Raji (cell line): ENCODE data around the gene CTIF.

Experiments
- POLR2A ChIP-seq: IDR thresholded peaks from 2 replicates; pipeline ENCODE4 v1.6.1; 2011; ENCODE audit warnings: low read depth, low read length, control low read depth; ENCODE audit not compliant: insufficient read depth

Gene CTIF

DNA sequence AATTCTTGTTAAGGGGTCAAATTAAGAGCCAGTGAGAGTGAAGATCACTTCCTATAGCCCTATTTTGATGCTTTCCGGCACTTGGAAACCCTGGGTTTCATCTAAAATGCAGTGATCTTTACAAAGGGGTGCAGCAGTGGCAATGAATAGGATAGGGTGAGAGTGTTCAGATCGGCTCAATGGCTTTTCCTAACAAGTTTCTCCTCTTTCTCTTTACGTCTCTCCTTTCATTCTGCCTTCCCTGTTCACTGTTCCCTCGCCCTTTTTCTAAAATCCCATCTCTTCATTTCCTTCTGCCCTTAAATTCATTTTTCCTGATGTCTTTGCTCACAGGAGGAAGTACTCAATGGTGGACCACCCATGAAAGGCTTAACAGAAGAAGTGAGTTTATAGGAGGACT, 86.0 kb downstream of the CTIF start:
- TF ChIP-seq POLR2A: no peak

DNA sequence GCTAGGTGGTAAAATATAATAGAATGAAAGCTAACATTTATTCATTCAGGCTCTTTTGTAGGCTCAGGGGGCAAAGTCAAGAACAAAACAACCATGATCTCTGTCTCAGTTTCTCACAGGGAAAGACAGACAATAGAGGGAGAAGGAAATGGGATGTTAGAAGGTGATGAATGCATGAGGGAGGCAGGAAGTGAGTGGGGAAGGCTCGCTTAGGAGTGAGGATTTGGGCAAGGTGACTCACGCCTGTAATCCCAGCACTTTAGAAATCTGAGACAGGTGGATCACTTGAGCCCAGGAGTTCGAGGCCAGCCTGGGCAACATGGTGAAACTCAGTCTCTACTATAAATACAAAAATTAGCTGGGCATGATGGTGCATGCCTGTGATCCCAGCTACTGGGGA, 88.4 kb downstream of the CTIF start:
- no peak for TF ChIP-seq POLR2A

DNA sequence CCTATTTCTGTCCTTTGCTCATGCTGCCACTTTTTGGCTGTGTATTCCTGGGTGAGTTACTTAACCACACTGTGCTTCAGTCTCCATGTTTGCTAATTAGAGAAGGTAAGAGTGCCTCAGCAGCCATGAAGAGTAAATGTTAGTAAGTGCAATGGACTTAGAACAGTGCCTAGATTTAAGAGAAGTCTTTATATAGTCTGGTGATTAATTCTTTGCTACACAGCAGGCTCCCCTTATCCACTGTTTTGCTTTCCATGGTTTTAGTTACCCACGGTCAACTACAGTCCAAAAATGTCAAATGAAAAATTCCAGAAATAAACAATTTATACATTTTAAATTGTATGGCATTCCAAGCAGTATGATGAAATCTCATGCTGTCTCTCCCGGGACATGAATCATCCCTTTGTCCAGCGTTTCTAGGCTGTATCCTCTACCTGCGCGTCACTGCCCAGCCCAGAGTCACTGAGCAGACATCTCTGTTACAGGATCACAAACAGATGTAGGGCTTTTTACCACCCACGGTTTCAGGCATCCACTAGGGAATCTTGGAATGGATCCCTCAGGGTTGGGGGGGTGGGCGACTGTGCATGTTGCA, 91.0 kb downstream of the CTIF start:
- TF ChIP-seq POLR2A: no peak

DNA sequence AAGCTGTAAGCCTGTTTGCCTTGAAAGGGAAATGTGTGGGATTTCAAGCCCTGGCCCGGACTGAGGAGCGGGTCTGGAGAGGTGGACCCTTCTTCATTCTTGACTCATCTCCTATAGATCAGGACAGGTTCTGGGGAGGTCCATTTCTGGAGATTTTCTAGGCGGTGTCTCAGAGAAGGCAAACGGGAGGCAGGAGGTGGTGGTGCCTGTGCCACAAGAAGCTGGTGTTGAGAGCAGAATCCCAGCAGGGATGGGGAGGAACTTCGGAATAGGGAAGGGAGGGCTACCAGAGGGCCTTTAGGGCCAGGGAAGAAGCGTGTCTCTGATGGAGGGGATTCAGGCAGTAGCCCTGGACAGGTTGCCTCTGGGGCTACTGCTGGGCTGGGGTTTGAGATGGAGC, 93.0 kb downstream of the CTIF start:
- no peak for TF ChIP-seq POLR2A

DNA sequence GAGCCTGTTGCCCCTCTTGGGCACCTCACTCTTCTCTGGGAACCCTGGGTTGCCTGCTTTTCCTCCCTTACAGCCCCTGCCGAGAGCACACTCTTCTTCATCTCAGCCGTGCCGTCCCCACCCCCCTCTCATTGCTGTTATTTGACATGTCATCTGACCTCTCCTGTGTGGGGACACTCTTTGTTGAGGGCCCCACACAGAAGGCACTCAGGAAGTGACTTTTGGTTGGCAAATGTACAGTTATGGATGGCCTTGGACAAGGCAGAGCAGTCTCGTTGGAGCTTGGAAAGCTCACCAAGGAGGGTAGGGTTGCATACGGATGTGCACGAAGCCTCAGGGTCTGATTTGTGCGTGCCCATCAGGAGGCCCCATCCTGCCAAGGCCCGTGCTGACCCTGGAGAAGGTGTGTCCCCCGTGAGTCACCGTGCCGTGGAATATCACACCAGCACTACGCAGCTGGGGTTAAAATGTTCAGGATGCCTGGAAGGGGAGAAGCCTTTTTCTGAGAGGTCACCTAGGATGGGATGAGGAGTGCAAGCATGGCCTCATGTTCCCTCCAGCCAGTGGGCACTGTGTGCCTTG, 93.9 kb downstream of the CTIF start:
- no peak for TF ChIP-seq POLR2A

DNA sequence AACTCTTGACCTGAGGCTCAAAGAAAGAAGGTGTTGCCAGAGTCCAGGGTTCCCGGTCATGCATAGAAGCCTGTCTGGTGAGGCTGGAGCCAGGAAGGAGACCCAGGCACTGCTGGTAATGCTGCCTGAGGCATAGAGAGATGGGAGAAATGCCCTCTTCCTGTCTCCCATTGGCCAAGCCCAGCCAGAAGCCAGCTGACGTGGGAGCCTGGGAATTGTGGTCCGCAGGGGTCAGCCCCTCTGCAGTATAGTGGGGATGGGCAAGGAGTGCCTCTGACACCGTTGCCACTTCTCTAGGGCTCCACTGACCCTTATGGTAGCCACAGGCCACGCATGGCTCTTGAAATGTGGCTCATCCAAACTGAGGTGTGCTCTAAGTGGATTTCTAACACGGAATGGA, 95.7 kb downstream of the CTIF start:
- TF ChIP-seq POLR2A: no peak

DNA sequence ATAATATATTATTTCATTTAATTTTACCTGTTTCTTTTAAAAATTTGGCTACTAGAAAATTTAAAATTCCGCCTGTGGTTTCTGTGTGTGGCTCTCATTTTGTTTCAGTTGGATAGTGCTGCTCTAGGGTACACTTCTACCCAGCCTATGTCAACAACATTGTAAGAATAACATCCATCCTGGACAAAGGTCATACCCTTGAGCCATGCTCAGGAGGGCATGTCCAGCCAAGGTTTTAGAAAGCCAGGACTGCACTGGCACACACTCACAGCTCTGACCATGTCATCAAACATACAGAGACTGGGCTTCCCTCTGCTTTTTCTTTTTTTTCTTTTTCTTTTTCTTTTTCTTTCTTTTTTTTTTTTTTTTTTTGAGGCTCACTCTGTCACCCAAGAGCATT, 96.1 kb downstream of the CTIF start:
- TF ChIP-seq POLR2A: no peak

DNA sequence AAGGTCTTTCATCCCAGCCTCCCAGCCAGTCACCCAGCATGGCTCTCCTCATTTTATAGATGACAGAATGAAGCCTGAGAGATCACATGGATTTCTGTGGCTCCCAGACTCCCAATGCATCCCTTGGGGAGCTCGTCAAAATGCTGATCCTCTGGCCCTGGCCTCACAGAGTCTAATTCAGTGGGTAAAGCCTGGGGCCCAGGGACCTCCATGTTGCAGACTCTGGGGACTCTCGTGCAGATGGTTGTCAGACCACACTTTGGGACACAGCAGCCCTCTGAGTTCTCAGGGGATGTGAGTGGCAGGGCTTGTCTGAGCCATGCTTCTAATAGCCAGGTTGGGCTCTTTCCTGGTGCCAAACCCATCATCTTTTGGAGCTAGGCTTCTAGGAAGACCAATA, 97.0 kb downstream of the CTIF start:
- TF ChIP-seq POLR2A: no peak

DNA sequence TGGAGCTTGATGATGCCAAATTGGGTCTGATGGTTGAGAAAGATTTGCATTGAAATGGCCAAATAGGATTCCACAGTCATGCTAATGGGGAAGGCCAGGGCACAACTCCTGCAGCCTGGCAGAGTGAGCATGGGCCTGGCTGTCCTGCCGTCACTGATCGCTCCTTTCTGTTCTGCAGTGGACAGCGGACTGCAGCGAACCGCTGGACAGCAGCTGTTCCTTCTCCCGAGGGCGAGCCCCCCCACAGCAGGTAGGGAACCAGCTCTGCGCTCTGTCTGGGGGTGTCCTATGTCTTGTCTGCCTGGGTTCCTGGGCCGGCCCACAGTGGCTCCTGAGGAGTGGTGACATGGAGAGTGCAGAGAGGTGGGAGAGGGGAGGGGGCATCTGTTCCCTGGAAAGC, 97.6 kb downstream of the CTIF start:
- no peak for TF ChIP-seq POLR2A

DNA sequence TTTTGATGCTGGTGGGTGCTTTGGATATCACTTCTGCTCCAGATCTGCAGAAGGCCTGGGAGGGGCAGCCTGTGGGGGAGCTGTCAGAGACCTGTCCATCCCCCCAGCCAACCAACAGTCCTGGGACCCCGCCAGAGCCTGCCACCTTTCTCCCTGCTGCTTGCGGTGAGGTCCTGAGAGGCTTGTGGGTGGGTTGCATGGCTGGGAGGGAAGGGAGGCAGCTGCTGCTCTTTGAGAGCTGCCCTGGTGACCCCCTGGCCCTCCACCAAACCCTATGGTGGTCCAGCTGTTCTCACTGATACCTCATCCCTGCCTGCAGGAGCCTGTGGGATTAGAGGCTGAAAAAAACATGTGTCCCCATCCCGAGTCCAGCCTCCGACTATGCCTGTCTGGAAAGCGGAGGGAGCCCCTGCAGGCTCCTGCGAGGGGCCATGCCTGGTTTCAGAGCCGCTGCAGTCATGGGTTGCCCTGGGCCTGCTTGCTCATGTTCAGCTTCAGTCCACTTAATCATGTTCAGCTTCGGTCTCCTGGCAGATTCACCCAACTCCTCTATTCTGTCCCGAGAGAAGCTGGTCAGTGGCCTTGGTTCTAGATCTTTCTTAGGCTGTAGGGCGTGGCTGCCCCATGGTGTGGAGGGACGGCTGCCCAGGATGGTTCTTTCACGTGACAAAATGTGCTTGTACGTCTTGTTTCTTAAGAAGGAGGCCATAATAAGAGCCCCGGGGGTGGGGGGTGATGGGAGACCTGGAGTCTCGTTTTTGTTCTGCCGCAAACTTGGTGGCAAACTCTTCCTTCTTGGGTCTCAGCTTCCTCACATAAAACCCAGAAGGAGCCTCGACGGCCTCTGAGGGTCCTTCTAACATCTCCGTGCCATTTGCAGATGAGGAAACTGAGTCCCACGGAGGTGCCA, 98.5 kb downstream of the CTIF start:
- TF ChIP-seq POLR2A: no peak

DNA sequence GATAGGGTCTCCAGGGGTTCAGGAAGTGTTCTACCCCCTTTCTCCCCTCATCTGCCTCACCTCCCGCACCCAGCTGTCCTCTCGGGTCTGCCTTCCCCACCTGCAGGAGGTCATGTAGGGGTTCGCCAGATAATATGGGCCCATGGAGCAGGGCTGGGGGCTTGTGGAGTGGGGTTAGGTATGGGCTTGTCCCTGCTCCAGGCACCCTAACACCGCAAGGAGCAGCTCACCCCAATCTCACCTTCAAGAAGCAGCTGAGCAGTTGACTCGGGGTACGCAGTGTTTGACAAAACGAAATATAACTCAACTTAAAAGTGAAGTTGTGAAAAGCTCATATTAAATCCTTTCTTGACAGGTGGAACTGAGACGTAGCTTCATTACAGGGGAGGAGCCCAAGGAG, 99.6 kb downstream of the CTIF start:
- no peak for TF ChIP-seq POLR2A

DNA sequence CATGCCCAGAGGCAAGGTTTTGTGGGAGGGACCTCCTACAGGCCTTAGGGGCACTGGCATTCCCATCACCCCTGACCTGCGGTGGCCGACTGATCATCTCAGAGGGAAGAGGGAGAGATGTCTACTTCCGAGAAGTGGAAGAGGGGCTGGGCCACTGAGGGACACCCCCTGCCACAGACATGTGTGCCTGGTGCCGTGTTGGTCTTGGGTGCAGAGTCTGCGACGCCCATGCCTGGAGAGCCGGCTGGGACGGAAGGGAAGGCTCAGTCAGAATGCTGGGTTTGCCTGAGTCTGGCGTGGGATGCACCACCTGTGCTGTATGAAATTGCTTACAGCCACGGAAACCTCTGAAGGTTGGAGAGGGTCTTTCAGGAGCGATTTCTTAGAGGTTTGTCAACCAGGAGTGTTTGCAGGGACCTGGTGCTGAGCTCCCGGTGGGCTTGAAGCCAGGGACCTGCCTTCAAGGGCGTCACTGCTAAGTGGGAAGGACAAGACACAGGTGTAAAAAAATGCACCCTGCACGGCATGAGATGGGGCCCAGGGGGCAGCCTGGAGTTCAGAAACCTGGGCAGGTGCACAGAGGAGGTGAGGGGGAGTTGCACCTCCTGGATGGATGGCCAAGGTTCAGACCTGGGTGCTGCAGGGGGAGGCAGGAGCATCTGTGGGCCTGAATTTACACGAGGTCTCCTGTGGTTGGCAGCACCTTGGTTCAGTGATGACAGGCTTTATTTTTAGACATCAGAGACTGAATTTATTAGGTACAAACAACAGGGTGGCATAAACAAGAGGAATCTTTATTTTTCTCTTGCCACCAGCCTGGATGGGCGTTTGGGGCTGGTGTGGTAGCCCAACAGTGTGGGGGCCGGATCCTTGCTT, 100.3 kb downstream of the CTIF start:
- no peak for TF ChIP-seq POLR2A

DNA sequence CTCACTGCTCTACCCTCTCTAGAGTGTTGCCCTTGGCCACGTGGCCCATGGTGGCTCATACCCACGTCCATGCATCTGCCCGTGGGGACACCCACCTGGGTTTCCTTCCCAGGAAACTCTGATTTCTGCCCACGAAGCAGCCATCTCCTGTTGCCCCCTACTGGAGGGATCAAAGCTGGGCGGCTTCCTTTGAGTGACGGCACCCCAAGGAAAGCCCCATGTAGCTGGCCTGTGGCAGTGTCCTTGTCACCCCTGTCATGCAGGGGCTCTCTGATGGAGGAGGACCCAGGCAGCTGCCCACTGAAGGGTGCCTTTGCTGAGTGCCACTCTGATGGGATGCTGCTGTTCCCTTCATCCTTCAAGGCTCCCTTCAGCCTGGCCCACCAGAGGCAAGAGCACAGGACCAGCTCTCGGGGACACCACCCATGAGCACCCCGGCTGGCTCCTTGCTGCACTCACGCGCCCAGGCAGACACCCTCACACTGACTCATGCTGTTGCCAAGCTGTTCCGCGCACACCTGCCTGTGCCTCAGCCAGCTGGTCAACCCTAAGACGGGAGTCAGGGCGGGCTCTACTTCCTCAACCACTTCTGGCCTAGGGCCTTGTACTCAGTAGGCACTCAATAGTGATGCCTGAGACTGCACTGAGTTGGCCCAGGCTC, 101.1 kb downstream of the CTIF start:
- TF ChIP-seq POLR2A: no peak

DNA sequence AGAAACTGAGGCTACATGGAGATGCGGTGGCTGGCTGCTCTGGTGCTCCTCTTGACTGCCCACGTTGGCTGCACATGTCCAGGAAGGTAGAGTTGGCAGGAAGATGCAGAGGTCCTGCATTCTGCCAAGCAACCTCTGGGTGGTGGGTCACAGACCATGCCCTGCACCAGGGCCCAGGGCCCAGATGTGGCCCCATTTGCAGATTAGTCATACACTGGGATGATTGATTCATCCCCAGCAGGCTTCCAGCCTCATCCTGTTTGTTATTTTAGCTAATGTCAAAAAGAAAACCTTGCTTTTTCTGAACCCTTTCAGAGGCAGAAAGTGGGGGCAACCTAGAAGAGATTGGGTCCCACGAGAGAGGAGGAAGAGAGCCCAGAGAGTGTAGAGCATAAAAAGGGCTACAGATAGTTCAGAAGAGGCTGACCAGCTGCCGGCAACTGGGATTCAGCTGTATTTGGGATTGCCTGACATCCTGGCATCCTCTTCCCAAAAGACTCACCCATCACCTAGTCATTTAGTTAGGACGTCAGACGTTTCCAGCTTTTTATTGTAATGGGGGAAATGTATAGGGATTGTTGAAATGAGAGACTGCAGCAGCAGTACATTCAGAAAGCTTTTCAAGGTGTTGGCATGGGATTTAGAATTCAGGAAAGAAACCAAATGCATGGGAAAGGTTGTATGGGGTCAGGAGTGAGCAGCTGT, 101.9 kb downstream of the CTIF start:
- TF ChIP-seq POLR2A: no peak
